AG09319 (cell line): ENCODE data around the gene F11.
"Not testable (repeated sequence)": the region's sequence is repeated elsewhere in the genome, so short reads cannot be mapped to it uniquely, and the experiment has no call there.

Experiments
- DNase-seq: peaks from one replicate; pipeline ENCODE4 v3.0.0-alpha.2; 2010; ENCODE audit warnings: low read depth; ENCODE audit errors: extremely low read depth
- CTCF ChIP-seq: IDR thresholded peaks from 2 replicates; pipeline ENCODE4 v1.5.1; 2011; ENCODE audit warnings: low read depth, mild to moderate bottlenecking, inconsistent platforms, low read length, moderate library complexity

Gene F11

DNA sequence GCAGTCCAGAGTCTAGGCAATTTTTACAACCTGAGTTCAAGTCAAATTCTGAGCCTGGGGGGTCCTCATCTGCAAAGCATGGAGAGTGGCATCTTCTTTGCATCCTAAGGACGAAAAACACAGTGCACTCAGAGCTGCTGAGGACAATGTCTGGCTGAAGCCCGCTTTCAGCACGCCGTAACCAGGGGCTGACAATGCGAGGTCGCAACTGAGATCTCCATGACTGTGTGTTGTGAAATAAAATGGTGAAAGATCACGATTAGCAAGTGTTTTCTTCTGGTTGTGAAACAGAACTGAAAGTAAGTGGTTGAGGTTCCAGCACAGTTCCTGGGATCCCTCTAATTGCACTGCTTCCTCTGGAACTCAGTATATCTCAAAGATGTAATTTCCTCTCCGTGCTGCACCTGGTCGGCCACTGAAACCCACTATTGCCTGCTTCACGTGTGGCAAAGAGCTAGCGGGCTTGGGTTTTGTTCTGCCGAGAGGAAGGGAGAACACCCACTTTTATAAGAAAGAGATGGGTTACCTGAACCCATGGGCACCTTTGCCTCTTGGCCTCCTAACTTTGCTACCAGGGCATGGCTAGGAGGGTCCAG is 7.7 kb upstream of the F11 start:
- no peak for TF ChIP-seq CTCF
- DNase-seq = no peak

- no peak for DNase-seq
- no peak for TF ChIP-seq CTCF
Observed at GRCh38 chr4:186260117-186260503, 5.9 kb upstream of the F11 start.

DNA sequence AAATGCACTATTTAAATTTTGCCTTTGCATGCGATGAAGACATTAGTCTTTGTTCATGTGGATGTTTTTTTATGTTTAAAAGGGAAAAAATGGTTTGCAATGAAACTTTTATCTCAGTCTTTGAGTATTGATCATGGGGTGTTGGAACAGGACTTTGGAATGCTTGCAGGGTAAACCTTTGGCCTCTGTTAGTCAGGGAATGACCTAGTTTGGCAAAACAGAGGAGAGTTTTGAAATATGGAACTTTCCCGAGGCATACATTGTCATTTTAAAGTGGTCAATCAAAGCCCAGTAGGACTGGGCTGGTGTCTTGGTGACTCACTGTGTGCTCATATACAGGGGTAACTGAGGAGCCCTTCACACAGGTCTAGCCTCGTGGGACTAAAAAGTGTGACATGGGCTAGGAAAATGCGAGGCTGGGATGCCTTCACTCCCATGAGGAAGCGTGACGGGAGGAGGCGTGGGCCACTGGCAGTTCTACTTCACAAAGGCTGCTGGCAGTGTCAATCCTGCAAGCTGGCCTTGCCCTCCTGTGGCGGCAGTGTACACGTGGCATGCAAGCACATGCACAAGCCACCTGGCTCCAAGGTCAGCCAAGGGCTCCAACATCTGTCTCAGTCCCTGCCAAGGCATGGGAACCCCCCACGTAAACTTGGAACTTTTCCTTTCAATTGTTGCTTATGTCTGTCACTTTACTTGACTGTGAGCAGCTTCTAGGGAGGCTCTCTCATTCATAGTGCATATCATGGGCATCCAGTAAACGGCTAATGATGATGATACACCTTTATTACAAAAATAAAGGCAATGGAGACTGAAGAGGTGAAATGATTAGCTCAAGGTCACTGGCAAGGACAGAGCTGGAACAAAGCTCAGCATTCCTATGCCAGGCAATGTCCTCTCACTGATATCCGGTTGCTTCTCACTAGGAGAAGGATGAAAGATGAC is 5.2 kb upstream of the F11 start:
- DNase-seq = no peak
- TF ChIP-seq CTCF = no peak

DNA sequence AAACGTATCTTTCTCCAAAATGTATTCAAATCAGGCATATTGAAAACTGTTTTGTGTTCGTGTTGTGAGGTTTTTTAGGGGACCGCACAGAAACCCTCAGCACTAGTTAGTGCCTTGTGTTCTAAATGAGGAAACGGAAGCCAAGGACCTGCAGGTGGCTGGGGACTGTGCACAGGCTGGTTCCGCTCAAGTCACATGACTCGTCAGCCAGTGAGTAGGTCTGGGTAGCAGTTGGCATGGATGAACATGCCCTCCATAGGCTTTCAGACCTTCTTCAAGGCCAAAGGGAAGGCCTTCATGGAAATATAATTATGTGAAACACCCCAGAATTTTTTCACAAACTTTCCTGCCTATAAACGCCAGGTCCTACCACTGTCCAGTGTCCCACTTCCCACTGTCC is 1.3 kb upstream of the F11 start:
- DNase-seq = no peak
- TF ChIP-seq CTCF = no peak

- not testable (repeated sequence) for DNase-seq
Observed at GRCh38 chr4:186265250-186265649, 739 bp upstream of the F11 start.

DNA sequence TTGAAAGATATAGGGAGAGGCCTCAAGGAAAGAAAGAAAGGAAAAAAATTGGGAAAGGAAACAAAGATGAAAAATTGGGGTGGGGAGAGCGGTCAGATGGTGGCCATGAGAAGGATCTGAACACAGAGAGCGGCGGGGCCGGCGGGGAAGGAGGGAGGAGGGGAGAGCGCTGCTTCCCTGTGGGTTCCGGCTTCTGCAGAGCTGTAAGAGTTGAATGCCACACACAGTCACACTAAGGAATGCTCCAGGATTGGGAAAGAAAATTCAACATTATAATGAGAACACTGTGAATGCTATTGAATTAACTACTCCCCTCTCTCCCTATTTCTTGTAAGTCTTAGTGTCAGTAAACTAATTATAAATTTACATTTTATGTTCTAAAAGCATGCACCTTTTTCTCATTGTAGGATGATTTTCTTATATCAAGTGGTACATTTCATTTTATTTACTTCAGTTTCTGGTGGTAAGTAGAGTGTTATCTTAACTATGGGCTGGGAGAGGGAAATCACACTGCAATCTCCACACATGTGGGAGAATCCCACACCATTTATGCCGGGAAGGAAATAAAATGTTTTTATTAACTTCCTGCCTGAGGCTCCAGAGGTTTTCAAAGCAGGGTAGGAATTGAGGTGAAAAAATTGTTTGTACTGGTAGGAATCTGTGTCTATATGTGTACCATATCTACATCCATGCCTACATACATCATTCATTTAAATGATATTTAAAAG is 904 bp downstream of the F11 start:
- no peak for TF ChIP-seq CTCF
- no peak for DNase-seq

GRCh38 chr4:186271081-186271678 is 5.2 kb downstream of the F11 start:
- TF ChIP-seq CTCF = no peak
- no peak for DNase-seq
